ENCODE results near the gene MESD.

GRCh38 chr15:80989081-80989517, 520 bp downstream of the MESD start:
- TF ChIP-seq, protein P1, sequence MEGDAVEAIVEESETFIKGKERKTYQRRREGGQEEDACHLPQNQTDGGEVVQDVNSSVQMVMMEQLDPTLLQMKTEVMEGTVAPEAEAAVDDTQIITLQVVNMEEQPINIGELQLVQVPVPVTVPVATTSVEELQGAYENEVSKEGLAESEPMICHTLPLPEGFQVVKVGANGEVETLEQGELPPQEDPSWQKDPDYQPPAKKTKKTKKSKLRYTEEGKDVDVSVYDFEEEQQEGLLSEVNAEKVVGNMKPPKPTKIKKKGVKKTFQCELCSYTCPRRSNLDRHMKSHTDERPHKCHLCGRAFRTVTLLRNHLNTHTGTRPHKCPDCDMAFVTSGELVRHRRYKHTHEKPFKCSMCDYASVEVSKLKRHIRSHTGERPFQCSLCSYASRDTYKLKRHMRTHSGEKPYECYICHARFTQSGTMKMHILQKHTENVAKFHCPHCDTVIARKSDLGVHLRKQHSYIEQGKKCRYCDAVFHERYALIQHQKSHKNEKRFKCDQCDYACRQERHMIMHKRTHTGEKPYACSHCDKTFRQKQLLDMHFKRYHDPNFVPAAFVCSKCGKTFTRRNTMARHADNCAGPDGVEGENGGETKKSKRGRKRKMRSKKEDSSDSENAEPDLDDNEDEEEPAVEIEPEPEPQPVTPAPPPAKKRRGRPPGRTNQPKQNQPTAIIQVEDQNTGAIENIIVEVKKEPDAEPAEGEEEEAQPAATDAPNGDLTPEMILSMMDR (conservative IDR thresholded peaks at IDR 0.05 in 1 of 2, IDR thresholded peaks at IDR 0.05 in 1 of 2; ENCODE audit: extremely low read depth in 1 of 2, insufficient read depth in 1 of 2, low read depth in 1 of 2, low read length in 2 of 2), result no peak
- TF ChIP-seq EZH2 (IDR thresholded peaks at IDR 0.05; ENCODE audit: borderline replicate concordance, low read length), result no peak
